ENCODE data around the gene NEDD8.

Gene NEDD8

DNA sequence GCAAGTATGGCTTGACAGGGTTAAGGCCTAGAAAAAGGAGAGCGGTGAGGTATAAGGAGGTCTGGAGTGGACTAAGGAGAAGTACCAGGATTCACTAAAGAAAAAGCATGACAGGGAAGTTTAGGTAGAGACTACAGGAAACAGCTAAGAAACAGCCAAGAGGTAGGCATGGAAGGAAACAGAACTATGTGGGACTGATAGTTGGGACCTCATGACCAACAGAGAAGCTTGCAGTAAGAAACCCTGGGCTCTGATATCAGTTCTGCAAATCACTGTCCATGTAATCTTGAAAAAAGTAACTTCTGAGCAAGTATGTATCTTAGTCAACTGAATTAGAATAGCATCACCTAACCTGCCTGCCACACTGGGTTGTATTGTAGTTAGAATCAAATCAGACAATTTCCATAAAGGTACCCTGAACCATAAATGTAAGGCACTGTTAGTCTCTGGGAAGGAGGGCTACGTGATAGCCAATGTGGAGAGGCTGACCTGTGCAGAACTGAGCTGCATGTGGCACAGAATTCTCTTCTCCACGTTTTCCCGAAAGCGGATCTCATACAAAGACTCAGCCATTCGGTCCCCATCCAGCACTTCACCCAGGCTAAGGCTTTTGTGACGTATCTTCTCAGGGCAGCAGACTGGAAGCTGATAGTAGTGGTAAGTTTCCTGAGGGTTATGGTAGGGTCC, 37.8 kb downstream of the NEDD8 start:
- no peak for DNase-seq

DNA sequence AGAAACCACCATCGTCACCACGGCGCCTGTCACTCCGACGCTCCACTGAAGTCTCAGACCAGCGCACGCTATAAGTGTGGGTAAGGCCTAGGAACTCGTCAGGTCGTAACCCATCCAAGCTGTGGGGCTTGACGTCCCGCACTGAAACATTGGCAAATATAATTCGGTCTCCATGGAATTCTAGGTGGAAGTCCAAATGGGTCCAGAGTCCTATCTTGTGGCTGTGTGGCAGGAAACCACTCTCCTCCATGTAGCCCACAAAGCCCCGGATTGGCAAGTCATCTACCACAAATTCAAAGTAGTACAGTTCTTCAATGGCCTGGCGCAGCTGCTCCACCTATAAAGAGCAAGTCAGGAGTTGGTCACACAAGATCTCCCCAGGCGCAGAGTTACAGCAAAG, 39.2 kb downstream of the NEDD8 start:
- no peak for DNase-seq

DNA sequence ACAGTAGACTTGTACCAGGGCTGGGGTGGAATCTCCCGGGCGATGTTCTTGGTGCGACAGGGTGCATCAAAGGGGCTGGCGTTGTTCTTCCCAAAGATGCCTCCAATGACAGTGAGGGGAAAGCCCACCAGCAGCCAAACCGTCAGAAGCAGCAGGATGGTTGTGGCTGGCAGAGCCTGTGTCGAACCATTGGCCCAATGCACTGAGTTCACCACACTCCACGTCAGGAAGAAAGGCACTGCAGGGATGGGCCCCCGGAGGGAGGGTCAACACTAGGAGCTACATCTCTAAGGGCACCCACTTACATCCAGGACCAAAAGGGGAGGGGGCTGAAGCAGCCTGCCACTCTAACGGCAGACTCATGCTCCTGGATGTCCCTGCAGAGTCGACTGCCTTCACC, 41.8 kb downstream of the NEDD8 start:
- DNase-seq = no peak

DNA sequence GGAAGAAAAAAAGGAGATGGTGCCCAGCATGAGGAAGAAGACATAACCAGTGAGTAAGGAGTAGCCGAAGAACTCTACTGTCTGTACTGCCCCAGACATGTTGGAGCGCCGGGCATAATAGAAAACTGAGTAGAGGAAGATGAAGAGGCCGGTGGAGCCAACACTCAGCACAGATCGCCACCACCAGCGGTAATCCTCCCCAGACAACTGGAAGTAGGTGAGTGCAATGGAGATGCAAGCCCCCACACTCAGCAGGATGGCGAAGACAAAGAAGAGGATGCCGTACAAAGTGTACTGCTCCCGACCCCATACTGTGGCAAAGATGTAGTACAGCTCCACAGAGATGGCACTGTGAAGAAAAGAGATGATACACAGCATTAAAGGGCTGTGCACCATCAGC, 42.7 kb downstream of the NEDD8 start:
- DNase-seq = no peak

DNA sequence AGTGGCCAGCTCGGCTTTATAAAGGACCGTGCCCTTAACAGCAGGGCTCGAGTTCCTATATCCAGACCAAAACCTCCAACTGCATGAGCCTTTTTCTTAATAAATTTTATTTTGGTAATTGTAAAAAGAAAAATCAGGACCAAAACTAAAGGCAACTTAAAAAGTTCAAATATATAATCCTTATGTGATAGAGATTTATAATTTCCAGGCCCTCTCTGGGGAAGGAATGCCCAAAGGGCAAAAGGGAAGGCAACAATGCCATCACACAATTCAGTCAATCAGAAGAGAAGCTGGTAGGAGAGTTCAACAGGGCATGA, 43.1 kb downstream of the NEDD8 start:
- no peak for DNase-seq

DNA sequence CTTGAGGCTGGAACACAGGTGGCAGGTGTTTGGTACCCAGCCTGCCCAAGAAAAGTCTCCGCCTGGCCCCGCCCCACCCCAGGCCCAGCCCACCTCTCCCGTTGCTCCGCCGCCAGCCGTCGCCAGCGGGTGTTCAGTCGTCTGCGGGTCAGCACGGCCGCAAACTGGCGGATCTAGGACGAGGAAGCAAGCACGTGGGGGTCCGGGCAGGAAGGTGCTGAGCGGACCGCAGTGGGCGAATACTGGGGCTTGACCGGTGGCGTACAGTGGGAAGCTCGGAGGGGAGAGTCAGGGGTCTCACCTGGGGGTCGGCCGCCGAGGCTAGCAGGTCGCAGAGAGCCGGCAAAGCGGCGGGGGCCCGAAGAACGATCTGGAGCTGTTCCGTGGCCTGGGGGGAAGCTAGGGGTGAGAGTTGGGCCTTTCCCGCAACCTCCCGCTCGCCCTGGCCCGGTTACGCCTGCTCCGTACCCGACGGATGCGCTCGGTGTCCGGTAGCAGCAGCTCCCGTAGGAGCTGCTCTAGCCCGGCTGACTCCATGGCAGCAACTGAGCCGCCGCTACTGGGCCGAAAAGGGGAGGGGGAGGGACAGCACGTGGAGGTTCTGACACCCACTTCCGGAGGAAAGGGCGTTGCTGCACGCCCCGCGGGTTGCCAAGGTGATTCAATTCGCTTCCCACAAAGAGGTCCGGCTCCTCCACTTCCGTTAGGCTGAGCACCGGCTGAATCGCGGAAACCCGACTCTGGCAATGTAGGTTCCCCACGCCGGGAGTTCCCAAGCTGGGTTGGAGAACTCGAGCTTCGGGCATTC, 43.7 kb downstream of the NEDD8 start, which contains the start of gene IPO4:
IPO4 (minus strand) TSS at position 566 of the 808 bp plus-strand sequence; CDS start at position 537, 29 bp downstream.
- DNase-seq = peak; percentile 97

DNA sequence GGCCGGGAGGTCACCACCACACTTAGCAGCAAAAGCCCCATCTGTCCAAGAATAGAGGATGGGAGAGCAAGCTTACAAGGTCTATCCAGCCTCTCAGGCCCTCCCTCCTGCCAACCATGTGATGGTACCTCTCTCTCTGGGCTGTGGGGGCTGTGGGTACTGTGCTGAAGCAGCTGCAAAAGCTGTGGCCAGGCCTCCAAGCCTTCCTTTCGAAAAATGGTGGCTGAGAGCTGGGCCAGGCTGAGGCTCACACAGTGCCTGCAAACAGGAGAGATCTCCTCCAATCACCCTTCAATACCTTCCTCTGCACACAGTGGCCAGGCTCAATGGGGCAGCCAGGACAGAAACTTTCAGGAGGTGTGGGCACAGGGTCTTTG, 44.6 kb downstream of the NEDD8 start:
- DNase-seq = no peak

DNA sequence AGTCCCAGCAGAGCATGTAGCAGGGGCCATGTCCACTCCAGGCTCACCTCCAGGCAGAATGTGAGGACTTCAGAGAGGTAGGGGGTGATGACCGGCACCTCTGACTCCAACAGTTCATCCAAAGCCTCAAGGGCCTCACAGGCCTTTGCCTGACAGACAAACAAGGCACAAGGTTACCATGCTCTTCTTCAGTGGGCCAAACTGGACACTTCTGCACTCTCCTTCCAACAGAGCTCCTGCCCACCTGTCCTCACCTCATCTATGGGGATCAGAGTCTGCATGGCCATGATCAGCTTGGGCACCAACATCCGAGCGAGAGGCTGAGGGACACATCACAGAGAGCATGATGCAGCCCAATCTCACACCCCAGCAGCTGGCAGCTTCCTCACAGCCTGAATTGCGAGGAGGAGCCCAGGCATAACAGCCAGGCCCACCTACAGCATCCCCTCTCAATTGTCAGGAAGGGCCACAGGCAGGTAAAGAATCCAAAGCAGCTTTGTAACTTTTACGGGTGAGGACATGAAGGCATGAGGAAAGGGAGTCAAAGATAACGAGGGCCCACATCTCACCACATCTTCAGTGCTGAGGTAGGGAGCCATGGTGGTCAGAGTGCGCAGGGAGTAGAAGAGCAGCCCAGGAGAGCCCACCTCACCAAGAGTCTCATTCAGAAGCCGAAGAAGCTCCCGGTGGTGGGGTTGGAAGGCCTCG, 45.2 kb downstream of the NEDD8 start:
- DNase-seq = no peak

DNA sequence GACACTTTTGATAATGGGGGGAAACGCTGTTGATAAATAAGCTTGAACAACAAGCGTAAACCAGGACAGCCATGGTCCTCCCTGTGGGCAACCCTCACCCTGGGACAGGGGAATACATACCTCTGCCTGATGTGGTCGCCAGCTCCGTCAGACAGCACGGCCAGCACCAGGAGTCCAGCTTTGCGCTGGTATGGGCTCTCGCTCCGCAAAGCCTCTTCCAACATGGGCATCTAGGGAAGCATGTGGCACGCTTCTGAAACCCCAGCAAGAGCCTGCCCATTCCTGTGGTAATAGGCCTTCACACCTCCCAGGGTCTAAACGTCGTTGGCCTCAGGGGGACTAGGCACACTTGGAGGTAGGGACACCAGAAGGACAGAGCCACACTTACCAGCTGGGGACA, 46.4 kb downstream of the NEDD8 start:
- DNase-seq = no peak

DNA sequence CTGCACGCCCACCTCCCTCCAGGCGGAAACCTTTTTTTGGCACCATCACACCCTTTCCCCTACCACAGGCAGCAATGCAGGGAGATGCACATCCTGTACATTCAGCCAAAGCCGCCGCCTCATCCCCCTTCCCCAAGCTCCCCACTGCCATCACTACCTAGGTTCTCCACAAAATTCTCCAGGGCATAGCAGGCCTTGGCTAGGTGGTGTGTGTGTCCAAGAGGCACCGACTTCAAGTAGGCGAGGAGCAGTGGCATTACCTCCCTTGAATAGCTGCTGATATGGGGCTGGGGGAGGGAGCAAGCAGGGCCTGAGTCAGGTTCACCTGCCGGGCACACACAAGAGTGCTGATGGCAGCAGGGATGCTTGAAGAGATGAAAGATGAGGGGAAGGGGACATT, 47.1 kb downstream of the NEDD8 start:
- no peak for DNase-seq

DNA sequence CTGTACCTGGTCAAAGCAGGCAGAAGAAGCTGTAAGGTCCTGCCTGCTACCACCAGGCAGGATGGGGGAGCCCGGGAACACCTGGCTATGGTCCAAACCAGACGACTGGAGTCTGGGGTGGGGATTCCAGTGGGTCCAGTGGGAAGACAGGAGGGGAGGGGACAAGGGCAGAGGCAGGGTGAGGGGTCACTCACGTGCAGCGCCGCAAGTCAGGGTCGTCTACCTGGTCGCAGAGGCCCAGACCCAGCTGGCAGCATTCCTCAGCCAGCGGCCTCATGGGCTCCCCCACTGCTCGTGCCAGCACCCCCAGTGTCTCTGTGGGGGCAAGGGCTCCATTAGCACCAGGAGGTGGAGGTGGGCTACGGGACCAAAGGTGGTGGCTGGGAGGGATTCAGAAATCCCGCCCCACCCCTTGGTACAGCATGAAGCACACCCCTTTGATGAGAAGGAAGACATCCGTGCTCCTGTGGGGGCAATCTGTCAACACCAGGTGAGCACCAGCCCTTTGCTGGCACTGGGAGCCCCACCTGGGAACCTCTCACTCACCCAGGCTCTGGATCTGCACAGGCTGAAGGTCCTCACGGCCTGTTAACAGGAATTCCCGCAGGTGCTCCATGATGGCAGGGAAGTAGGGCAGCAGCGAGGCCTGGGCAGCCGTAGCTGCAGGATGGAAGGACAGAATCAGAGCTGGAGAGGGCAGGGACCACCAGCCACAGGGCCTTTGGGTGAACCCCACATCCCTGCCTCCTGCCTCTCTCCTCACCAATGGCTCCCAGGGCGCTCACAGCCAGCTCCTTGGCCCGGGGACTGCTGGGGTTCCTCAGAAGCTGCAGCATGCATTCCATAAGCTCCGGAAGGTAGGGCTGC, 47.8 kb downstream of the NEDD8 start:
- no peak for DNase-seq

DNA sequence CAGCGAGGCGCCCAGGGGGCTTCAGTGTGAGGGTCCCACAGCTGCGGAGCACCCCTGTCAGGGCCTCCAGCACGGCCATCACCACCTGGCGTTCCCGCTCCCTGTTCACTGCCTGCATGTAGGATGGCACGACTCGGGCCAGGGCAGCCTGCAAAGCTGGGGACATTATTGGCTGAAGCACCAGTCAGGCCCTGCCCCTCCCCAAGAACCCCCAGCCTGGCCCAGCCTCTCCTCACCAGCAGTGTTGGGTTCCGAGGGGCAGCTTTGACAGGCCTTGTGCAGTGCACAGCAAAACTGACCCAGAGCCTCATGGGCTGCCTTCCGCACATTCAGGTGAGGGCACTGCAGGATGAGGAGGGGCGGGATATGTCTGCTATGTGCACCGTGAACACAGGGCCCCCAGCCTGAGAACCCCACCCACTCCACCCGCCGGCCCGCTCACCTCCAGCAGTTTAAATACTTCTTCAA, 49.1 kb downstream of the NEDD8 start:
- DNase-seq = no peak

DNA sequence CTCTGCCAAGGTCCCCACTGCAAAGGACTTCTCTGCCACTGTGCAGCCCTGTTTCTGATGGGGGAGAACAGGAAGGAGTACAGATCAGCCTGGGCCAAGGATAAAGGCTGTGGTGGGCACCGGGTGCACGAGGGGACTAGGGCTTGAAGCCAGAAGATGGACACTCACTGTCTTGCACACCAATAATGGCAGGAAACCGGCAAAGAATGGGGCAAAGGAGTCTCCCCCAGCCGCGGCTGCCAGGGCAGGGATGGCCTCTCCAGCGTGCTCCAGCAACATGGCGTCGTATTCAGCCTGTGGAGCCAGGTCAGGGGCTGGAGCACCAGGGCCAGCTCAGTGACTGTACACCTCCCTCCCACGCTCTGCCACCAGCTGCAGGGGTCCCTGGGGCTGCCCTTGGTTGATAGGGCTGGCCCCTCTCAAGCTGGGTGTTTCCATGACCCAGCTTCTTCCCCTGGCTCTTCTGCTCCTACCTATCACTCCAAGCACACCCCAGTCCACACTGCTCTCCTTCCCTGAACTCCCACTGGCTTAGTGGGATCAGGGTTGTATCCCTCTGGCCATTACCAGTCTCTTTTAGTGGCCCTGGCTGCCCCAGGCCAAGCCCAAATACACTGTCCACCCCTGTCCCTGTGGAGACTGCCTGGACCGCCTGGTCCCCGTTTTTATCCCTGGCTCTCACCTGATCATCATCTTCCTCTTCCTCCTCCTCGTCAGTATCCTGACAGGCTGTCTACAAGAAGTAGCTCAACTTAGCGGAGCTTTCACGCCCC, 49.9 kb downstream of the NEDD8 start:
- no peak for DNase-seq

DNA sequence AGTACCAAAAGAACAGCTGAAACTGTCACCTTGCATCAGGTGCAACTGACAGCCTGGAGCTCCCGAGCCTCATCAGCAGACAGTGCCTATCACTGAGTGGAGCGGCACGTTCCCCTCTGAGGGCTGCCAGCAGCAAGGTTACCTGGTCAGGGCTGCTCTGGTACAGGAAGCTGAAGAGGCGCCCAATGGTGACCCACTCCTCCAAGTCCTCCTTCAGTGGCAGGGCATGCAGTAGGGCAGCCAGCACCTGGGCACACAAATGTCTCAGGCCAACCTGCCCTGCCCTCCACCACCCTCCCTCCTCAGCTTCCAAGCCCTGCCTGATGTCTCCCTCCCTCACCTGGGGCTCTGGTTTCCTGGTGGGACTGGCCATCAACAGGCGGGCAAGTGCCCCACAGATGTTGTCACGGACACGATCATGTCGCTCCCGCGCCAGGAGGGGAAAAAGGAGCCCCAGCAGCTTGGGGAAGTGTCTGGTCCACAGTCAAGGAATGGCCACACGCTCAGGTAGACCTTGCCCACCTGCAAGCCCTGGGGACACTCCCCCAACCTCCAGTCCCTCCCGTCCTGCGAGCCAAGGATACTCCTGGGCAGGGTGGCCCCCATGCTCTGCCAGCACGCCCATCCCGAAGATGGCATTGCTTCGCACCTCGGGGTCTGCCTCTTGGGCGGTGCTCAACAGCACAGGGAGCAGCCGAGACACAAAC, 50.6 kb downstream of the NEDD8 start:
- no peak for DNase-seq

DNA sequence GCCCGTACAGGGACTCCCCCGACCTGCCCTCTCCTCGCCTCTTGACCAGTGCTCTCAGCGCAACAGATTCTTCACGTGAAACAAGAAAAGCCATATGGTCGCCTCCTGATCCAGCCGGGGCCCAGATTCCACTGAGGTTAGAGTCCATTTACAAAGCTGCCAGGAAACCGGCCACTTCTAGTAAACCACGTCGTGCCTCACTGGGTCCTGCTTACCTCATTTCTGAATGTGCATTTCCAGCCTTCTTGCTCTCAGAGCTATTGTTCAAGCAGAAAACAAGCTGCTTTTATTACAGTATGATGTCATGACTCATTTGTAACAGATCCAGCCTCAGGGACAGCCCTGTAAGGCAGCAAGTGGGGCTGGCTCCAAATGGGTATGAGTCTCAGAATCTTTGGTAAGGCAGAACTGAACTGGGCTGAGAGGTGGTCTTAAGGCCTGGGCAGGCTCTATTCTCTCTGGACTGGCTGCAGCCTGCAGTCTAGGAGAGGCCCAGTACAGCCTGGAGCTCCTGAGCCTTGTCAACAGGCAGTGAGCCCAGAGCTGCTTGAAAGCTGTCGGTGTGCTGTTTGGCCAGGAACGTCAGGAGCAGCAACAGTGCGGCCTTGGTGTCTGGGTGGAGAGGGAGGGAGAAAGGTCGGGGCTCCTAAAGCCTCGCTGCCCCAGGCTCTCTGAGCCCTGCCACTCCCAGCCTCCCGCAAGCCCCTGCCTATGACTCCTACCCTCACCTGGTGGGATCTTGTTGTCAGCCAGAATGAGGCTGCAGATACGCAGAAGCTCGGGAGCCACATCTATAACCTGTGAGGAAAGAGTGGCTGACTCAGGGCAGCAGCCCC, 52.0 kb downstream of the NEDD8 start:
- DNase-seq = no peak

DNA sequence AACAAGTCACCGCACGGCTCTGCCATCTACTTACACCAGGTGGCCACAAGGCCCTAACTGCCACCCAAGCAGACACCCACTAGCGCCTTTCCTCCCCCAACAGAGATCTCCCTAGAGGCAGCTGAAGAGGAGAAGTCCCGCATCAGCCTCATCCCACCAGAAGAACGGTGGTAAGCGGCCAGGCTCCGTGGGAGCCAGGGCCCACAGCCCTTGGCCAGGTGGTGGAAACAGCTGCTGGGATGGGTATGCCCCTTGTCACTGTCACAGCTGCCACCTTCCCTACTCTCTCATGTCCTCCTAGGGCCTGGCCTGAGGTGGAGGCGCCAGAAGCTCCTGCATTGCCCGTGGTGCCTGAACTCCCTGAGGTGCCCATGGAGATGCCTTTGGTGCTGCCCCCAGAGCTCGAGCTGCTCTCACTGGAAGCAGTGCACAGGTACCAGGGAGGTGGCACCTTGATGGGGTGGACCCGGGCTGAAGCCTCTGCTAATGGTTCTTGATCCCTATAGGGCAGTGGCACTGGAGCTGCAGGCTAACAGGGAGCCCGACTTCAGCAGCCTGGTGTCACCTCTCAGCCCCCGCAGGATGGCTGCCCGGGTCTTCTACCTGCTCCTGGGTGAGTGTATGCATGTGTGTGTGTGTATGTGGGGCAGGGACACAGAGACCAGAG, 52.7 kb downstream of the NEDD8 start:
- no peak for DNase-seq

DNA sequence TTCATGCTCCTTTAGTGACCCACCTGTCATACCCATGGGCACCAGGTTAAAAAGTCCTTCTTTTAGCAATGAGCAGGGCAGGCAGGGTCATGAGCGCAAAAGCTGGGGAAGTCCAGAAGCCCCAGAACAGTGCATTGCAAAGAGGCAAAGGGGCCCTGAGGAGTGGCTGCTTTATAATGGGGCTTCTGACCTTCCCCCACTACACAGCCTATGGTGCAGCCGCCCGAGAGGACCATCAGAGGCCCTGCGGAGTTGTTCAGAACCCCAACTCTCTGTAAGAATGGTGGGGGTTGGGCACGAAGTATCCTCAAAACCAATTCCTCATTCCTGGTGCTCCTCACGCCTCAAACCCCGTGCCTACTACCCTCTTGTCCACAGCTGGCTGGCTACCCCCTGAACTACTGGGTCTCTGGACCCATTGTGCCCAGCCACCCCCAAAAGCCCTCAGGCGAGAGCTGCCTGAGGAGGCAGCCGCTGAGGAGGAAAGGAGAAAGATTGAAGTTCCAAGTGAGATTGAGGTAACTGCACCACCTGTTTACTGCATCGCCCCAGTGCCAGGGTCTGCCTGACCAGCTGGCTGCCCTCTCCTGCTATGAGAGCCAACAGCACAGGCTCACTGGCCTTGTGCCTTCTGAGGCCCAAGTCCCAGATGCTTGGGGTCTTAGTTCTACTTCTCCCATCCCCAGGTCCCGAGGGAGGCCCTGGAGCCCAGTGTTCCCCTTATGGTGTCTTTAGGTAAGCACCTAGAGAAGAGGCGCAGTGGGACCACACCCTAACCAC, 53.6 kb downstream of the NEDD8 start:
- no peak for DNase-seq

DNA sequence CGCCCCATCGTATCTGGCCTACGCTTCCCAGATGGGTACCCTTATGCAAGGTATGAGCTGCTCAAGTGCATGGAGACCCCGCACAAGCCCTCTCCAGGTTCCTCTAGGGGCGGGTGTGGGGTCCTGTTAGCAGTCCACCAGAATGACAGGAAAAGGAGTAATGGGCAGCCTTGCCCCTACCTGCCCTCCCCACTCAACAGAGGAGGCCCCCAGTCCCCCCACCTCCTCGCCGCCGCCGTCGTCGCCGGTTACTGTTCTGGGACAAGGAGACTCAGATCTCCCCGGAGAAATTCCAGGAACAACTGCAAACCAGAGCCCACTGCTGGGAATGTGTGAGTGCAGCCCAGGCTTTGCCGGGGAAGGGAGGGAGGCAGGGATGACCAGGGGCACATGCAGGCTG, 54.3 kb downstream of the NEDD8 start:
- DNase-seq = no peak
